Activated T-helper 1 cell treated with anti-CD3 and anti-CD28 coated beads, Interleukin-2, amount 50 U/mL, for 16 hours (primary cell): ENCODE results near the gene ADH7.
"Not testable (repeated sequence)": the region's sequence is repeated elsewhere in the genome, so short reads cannot be mapped to it uniquely, and the experiment has no call there.

Source experiments
- DNase-seq, 2 donors: peaks; one replicate each; pipeline ENCODE4 v3.0.0-alpha.2; 2020; ENCODE audit warnings: low read depth in 1 of 2, low spot score in 1 of 2

ADH7 gene

GRCh38 chr4:99382745-99383360 lies 52.3 kb downstream of the ADH7 start:
- DNase-seq: no peak

DNA sequence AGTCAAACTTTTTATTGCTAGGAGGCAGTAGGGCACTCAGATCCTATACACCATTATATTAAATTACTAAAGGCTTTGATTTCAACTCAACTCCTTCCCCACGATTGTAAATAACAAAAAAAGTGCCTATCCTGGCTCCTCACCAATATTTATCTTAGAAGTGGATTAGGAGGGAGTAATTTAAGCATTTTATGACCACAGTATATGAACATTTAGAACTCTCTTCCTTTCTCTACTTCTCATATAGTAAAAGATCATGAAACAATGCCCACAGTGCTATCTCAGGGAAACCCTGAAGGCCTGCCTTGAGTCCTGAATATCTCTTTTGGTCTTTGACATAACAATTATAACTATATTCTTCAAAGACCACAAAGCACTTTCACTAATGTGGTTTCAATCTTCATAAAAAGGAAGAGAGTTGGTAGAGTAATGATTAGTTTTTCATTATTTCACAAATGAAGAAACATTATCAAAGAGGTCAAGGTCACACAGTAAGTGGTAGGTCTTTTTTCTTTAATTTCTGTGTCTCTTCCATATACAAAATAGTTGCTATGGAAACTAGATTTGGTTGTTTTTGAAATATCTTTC lies 53.5 kb downstream of the ADH7 start:
- no peak for DNase-seq

DNA sequence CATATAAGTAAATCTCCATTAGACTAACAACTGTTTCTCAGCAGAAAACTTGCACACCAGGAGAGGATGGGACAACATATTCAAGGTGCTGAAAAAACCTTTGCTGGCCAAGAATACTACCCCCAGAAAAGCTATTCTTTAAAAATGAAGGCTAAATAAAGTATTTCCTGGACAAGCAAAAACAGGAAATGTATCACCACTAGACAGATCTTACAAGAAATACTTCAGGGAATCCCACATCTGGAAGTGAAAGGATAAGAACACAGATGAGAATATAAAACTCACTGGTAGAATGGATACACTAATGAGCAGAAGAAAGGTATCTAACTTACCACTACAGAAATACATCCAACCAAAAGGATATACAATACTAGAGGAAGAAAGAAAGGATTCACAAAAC lies 55.6 kb downstream of the ADH7 start:
- DNase-seq: no peak

DNA sequence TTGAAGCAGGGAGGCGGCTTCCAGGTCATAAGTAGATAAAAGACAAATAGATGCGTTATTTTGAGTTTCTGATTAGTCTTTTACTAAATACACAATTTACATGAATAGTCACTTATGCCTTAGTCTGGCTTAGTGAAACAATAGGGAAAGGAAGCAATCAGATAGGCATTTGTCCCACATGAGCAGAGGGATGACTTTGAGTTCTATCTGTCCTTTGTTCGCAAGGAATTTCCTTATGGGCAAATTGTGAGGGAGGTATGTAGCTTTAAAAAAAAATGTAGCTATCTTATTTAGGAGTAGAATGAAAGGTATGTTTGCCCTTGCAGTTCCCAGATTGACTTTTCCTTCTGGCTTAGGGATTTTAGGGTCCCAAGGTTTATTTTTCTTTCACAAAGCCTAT lies 56.3 kb downstream of the ADH7 start:
- no peak for DNase-seq

DNA sequence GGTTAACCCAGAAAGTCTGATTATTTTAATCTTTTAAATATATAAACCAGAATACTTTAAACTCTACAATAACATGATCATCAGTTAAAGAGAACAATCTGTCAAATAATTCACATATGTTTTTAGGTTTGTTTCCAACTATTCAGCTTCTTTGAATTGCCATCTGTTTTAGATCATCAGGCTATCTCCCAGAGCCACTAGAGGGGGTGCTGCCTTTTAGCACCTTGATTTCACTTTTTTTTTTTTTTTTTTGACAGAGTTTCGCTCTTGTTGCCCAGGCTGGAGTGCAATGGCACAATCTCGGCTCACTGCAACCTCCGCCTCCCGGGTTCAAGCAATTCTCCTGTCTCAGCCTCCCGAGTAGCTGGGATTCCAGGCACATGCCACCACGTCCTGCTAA lies 57.8 kb downstream of the ADH7 start:
- DNase-seq: not testable (repeated sequence)

DNA sequence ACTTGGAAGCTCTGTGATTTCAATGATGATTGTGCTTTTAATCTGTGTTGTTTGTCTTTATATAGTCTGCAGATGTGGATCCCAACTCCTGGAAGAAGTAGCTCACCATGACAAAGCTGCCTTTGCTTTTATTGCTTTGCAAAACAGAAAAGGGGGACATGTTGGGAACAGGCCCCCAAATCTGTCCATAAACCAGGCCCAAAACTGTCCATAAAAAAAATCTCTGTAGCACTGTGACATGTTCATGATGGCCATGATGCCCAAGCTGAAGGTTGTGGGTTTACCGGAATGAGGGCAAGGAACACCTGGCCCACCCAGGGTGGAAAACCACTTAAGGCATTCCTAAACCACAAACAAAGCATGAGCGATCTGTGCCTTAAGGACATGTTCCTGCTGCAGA lies 62.7 kb downstream of the ADH7 start:
- not testable (repeated sequence) for DNase-seq

- DNase-seq: not testable (repeated sequence)
These were observed 67.3 kb downstream of the ADH7 start for GRCh38 chr4:99367817-99368216.

GRCh38 chr4:99366491-99366890 lies 68.7 kb downstream of the ADH7 start:
- DNase-seq: no peak

- no peak for DNase-seq
These were observed 72.4 kb downstream of the ADH7 start for GRCh38 chr4:99362768-99363167.
